Natural killer cell treated with Interleukin-12 subunit alpha and Interleukin-12 subunit beta and Interleukin-15 and Interleukin-18, amount 100 ng/mL, for 72 hours (primary cell): Measurements from ENCODE around the gene ZCRB1. TPM values are rescaled to one million over a fixed set of nuclear protein-coding genes. Genes with fewer than 3 reads are reported as not detected.

Experiments
- ATAC-seq, 2 donors: fragments of 150-1000 bp; cut with Tn5 transposase in 1 of 2; sonication (Bioruptor Pico), chemical (Tn5 transposase) in 1 of 2; 2 replicates each; pipeline ENCODE4 v1.10.0; 2021
- DNase-seq: peaks from one replicate; pipeline ENCODE4 v3.0.0; 2022; ENCODE audit warnings: low spot score
- H3K27ac Mint-ChIP-seq, 2 donors: 1 replicate in 1 of 2; 2 replicates in 1 of 2; pipeline ENCODE4 v1.8.0; 2022; ENCODE audit warnings: mixed read lengths in 2 of 2, mild to moderate bottlenecking in 1 of 2, moderate library complexity in 1 of 2
- H3K27me3 Mint-ChIP-seq, 2 donors: 1 replicate in 1 of 2; 2 replicates in 1 of 2; pipeline ENCODE4 v1.8.0; 2022; ENCODE audit warnings: mixed read lengths in 2 of 2
- H3K36me3 Mint-ChIP-seq: one replicate; pipeline ENCODE4 v1.8.0; 2022; ENCODE audit warnings: mixed read lengths
- H3K4me1 Mint-ChIP-seq, 2 donors: 1 replicate in 1 of 2; 2 replicates in 1 of 2; pipeline ENCODE4 v1.8.0; 2022; ENCODE audit warnings: low read depth in 2 of 2, mixed read lengths in 2 of 2, mild to moderate bottlenecking in 1 of 2
- H3K4me3 Mint-ChIP-seq: one replicate; pipeline ENCODE4 v1.8.0; 2022; ENCODE audit warnings: mixed read lengths
- H3K9me3 Mint-ChIP-seq: 2 replicates; pipeline ENCODE4 v1.8.0; 2022; ENCODE audit warnings: mixed read lengths
- total RNA-seq, 2 donors: library from RNA; stranded (reverse); gene quantifications; one replicate each; pipeline ENCODE4 v1.2.3, GENCODE V29; 2022

ZCRB1 gene
- total RNA-seq, 2 donors from 2014 or later, result 50.6 to 60.8 TPM

- no peaks in the 10 kb centered on the region for H3K9me3 Mint-ChIP-seq
- no peak overlapping the region for H3K4me3 Mint-ChIP-seq
- H3K27me3 Mint-ChIP-seq, result peaks cover 0 to 6% of the 10 kb centered on the region in 2 donors
- no peak for DNase-seq
- H3K27ac Mint-ChIP-seq, result no peak overlapping the region
- no peak for ATAC-seq
- peaks cover 3 to 4% of the 10 kb centered on the region in 2 donors for H3K4me1 Mint-ChIP-seq
- no peaks in the 10 kb centered on the region for H3K36me3 Mint-ChIP-seq
These were observed 44.0 kb downstream of the ZCRB1 start for GRCh38 chr12:42281844-42282243.

- DNase-seq, result no peak
- no peak overlapping the region for H3K27ac Mint-ChIP-seq
- H3K27me3 Mint-ChIP-seq, result peaks cover 0 to 6% of the 10 kb centered on the region in 2 donors
- H3K4me3 Mint-ChIP-seq, result no peak overlapping the region
- no peaks in the 10 kb centered on the region for H3K36me3 Mint-ChIP-seq
- H3K4me1 Mint-ChIP-seq, result peaks cover 3 to 4% of the 10 kb centered on the region in 2 donors
- no peak for ATAC-seq
- no peaks in the 10 kb centered on the region for H3K9me3 Mint-ChIP-seq
These were observed 44.6 kb downstream of the ZCRB1 start for GRCh38 chr12:42281278-42281677.

GRCh38 chr12:42278128-42278510 is 47.8 kb downstream of the ZCRB1 start:
- H3K27me3 Mint-ChIP-seq, result peaks cover 0 to 8% of the 10 kb centered on the region in 2 donors
- H3K9me3 Mint-ChIP-seq, result no peaks in the 10 kb centered on the region
- DNase-seq (no peak), ATAC-seq (no peak)
- H3K4me3 Mint-ChIP-seq, result no peak overlapping the region
- no peaks in the 10 kb centered on the region for H3K4me1 Mint-ChIP-seq
- no peak overlapping the region for H3K27ac Mint-ChIP-seq
- H3K36me3 Mint-ChIP-seq, result no peaks in the 10 kb centered on the region

GRCh38 chr12:42277396-42278127 is 48.3 kb downstream of the ZCRB1 start:
- Mint-ChIP-seq H3K4me3 (no peak overlapping the region), H3K36me3 (no peaks in the 10 kb centered on the region), H3K27ac (no peak overlapping the region), H3K9me3 (no peaks in the 10 kb centered on the region), H3K4me1 (no peaks in the 10 kb centered on the region), H3K27me3 (peaks cover 0 to 10% of the 10 kb centered on the region in 2 donors)
- no peak for DNase-seq
- ATAC-seq, result no peak

GRCh38 chr12:42275499-42275898 is 50.4 kb downstream of the ZCRB1 start:
- H3K9me3 Mint-ChIP-seq, result no peaks in the 10 kb centered on the region
- no peak overlapping the region for H3K27ac Mint-ChIP-seq
- H3K4me3 Mint-ChIP-seq, result no peak overlapping the region
- DNase-seq, result no peak
- peaks cover 0 to 11% of the 10 kb centered on the region in 2 donors for H3K27me3 Mint-ChIP-seq
- peaks cover 5 to 7% of the 10 kb centered on the region in 2 donors for H3K4me1 Mint-ChIP-seq
- H3K36me3 Mint-ChIP-seq, result no peaks in the 10 kb centered on the region
- no peak for ATAC-seq

GRCh38 chr12:42273706-42274105 is 52.2 kb downstream of the ZCRB1 start:
- no peak for DNase-seq
- H3K27me3 Mint-ChIP-seq, result peaks cover 0 to 13% of the 10 kb centered on the region in 2 donors

GRCh38 chr12:42270596-42270995 is 55.3 kb downstream of the ZCRB1 start:
- peaks cover 5 to 7% of the 10 kb centered on the region in 2 donors for H3K4me1 Mint-ChIP-seq
- no peaks in the 10 kb centered on the region for H3K9me3 Mint-ChIP-seq
- peaks cover 0 to 12% of the 10 kb centered on the region in 2 donors for H3K27me3 Mint-ChIP-seq
- no peak overlapping the region for H3K4me3 Mint-ChIP-seq
- DNase-seq (no peak), ATAC-seq (no peak)
- H3K36me3 Mint-ChIP-seq, result no peaks in the 10 kb centered on the region
- H3K27ac Mint-ChIP-seq, result no peak overlapping the region

More at GRCh38 chr12:42273706-42274105, 52.2 kb downstream of the ZCRB1 start:
- Mint-ChIP-seq H3K4me3 (no peak overlapping the region), H3K4me1 (peaks cover 5 to 7% of the 10 kb centered on the region in 2 donors), H3K36me3 (no peaks in the 10 kb centered on the region), H3K27ac (no peak overlapping the region), H3K9me3 (no peaks in the 10 kb centered on the region)
- no peak for ATAC-seq

GRCh38 chr12:42267413-42268190 is 58.3 kb downstream of the ZCRB1 start:
- Mint-ChIP-seq H3K27ac (no peak overlapping the region), H3K4me1 (peaks cover 5 to 7% of the 10 kb centered on the region in 2 donors), H3K9me3 (no peaks in the 10 kb centered on the region), H3K27me3 (peaks cover 0 to 13% of the 10 kb centered on the region in 2 donors), H3K36me3 (no peaks in the 10 kb centered on the region), H3K4me3 (no peak overlapping the region)
- ATAC-seq, result peak in 1 of 2 donors; percentile 28
- no peak for DNase-seq

- DNase-seq (no peak), ATAC-seq (no peak)
- Mint-ChIP-seq H3K4me3 (no peak overlapping the region), H3K27me3 (peaks cover 0 to 11% of the 10 kb centered on the region in 2 donors), H3K27ac (no peak overlapping the region), H3K36me3 (no peaks in the 10 kb centered on the region), H3K4me1 (peaks cover 5 to 7% of the 10 kb centered on the region in 2 donors), H3K9me3 (no peaks in the 10 kb centered on the region)
These were observed 59.2 kb downstream of the ZCRB1 start for GRCh38 chr12:42266579-42267230.

GRCh38 chr12:42262271-42262670 is 63.6 kb downstream of the ZCRB1 start:
- ATAC-seq (no peak), DNase-seq (no peak)
- no peak overlapping the region for H3K27ac Mint-ChIP-seq
- H3K27me3 Mint-ChIP-seq, result peaks cover 0 to 9% of the 10 kb centered on the region in 2 donors
- no peaks in the 10 kb centered on the region for H3K36me3 Mint-ChIP-seq
- no peaks in the 10 kb centered on the region for H3K9me3 Mint-ChIP-seq
- H3K4me3 Mint-ChIP-seq, result no peak overlapping the region
- no peaks in the 10 kb centered on the region for H3K4me1 Mint-ChIP-seq

Other genes with a start within 250 kb of the ZCRB1 start
- gene GXYLT1, start 181.2 kb downstream of the ZCRB1 start, total RNA-seq, result 10 to 100 TPM; 10.3 to 12.2 TPM
- gene YAF2, start 87.8 kb downstream of the ZCRB1 start, total RNA-seq, result 10 to 100 TPM; 53.4 to 60.8 TPM
- 10 to 100 TPM; 85.0 to 90.1 TPM for gene PPHLN1, start 73 bp upstream of the ZCRB1 start, total RNA-seq